ENCODE measurements around the gene ITPA. TPM values are rescaled to one million over a fixed set of nuclear protein-coding genes. Genes with fewer than 3 reads are reported as not detected.

Gene ITPA
- total RNA-seq, 1 donor from 2014 or later, result 58.4 TPM

DNA sequence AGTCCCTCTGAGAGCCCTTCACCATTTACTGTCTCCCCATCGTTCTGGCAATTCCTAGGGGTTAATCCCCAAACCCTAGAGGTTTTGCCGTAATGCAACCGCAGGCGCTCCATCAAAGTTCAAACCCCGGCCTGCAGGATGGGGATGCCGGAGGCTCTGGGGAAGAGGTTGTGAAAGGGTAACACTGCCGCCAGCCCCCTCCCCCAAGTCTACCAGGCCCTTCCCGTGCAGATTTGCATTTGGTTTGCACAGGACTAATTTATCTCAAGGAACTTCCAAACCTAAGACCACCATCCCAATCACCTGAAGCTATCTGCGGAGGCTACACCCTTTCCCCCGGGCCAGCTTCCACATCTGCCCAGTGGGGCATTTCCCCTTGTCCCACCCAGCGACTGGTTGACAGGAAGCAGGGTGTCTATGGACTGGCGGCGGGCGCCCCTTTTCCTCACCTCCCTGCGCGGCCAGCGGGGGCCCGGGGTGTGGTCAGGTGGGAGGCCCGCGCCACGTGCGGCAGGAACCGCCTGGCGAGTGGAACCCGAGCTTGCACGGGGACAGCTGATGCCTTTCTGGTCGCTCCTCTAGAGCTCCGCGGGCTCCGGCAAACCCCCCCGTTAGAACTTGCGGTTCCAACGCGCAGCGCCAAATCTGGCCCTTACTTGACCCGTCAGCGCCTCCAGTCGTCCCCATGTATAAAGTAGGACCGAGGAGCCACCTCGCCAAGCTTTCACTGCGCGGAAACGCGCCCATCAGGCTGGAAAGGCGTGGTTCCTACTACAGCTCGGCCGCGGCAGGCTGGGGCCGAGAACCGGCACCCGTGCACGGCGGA lies 39.1 kb downstream of the ITPA start:
- Mint-ChIP-seq H3K4me1 (ENCODE audit: unreplicated experiment) (peaks cover 2% of the 10 kb centered on the region), H3K9me3 (ENCODE audit: unreplicated experiment) (no peaks in the 10 kb centered on the region), H3K4me3 (ENCODE audit: unreplicated experiment) (no peak overlapping the region), H3K27me3 (ENCODE audit: unreplicated experiment) (no peaks in the 10 kb centered on the region), H3K27ac (ENCODE audit: unreplicated experiment) (no peak overlapping the region), H3K36me3 (ENCODE audit: unreplicated experiment) (peaks cover 10% of the 10 kb centered on the region)
- TF ChIP-seq CTCF (IDR thresholded peaks at IDR 0.05), result no peak
- DNase-seq (ENCODE audit: extremely low spot score, unreplicated experiment), result no peak

- Mint-ChIP-seq H3K4me1 (ENCODE audit: unreplicated experiment) (peaks cover 2% of the 10 kb centered on the region), H3K9me3 (ENCODE audit: unreplicated experiment) (no peaks in the 10 kb centered on the region), H3K4me3 (ENCODE audit: unreplicated experiment) (no peak overlapping the region), H3K36me3 (ENCODE audit: unreplicated experiment) (peaks cover 15% of the 10 kb centered on the region), H3K27ac (ENCODE audit: unreplicated experiment) (no peak overlapping the region), H3K27me3 (ENCODE audit: unreplicated experiment) (no peaks in the 10 kb centered on the region)
- DNase-seq (ENCODE audit: extremely low spot score, unreplicated experiment), result no peak
- no peak for TF ChIP-seq CTCF (IDR thresholded peaks at IDR 0.05)
Measured at GRCh38 chr20:3248993-3249347, 39.7 kb downstream of the ITPA start.

GRCh38 chr20:3250091-3250504 lies 40.8 kb downstream of the ITPA start:
- Mint-ChIP-seq H3K27me3 (ENCODE audit: unreplicated experiment) (no peaks in the 10 kb centered on the region), H3K36me3 (ENCODE audit: unreplicated experiment) (peaks cover 20% of the 10 kb centered on the region), H3K4me3 (ENCODE audit: unreplicated experiment) (no peak overlapping the region), H3K4me1 (ENCODE audit: unreplicated experiment) (peaks cover 2% of the 10 kb centered on the region), H3K27ac (ENCODE audit: unreplicated experiment) (no peak overlapping the region), H3K9me3 (ENCODE audit: unreplicated experiment) (no peaks in the 10 kb centered on the region)
- no peak for DNase-seq (ENCODE audit: extremely low spot score, unreplicated experiment)
- peak; percentile 39 for TF ChIP-seq CTCF (IDR thresholded peaks at IDR 0.05)

DNA sequence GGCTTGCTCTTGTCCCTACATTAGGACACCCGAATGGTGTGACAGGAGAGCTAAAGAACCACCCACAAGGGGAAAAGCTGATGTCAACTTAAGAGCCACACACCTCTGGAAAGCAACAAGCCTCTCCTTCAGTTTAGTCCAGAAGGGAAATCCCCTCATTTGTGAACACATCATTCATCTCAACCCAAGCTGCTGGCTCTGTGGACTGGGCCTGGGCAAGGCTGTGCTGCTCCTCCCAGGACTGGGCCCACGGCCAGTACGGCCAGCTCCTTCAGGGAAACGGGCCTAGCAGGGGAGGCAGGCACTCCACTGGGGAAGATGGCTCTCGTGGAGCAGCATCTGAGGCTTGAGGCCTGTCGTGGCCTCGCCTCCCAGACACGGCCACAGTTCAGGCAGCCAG lies 42.5 kb downstream of the ITPA start:
- no peaks in the 10 kb centered on the region for H3K27me3 Mint-ChIP-seq (ENCODE audit: unreplicated experiment)
- no peak overlapping the region for H3K4me3 Mint-ChIP-seq (ENCODE audit: unreplicated experiment)
- TF ChIP-seq CTCF (IDR thresholded peaks at IDR 0.05), result no peak
- H3K27ac Mint-ChIP-seq (ENCODE audit: unreplicated experiment), result no peak overlapping the region
- no peak for DNase-seq (ENCODE audit: extremely low spot score, unreplicated experiment)
- H3K36me3 Mint-ChIP-seq (ENCODE audit: unreplicated experiment), result peaks cover 33% of the 10 kb centered on the region
- peaks cover 2% of the 10 kb centered on the region for H3K4me1 Mint-ChIP-seq (ENCODE audit: unreplicated experiment)
- H3K9me3 Mint-ChIP-seq (ENCODE audit: unreplicated experiment), result no peaks in the 10 kb centered on the region

- no peak overlapping the region for H3K4me3 Mint-ChIP-seq (ENCODE audit: unreplicated experiment)
- H3K27ac Mint-ChIP-seq (ENCODE audit: unreplicated experiment), result no peak overlapping the region
- no peaks in the 10 kb centered on the region for H3K27me3 Mint-ChIP-seq (ENCODE audit: unreplicated experiment)
- H3K36me3 Mint-ChIP-seq (ENCODE audit: unreplicated experiment), result peaks cover 45% of the 10 kb centered on the region
- no peaks in the 10 kb centered on the region for H3K9me3 Mint-ChIP-seq (ENCODE audit: unreplicated experiment)
- H3K4me1 Mint-ChIP-seq (ENCODE audit: unreplicated experiment), result no peaks in the 10 kb centered on the region
- TF ChIP-seq CTCF (IDR thresholded peaks at IDR 0.05), result no peak
- no peak for DNase-seq (ENCODE audit: extremely low spot score, unreplicated experiment)
Measured at GRCh38 chr20:3255728-3256127, 46.4 kb downstream of the ITPA start.
